HG03175 (cell line): ENCODE results near the gene SLC18B1.
"Not testable (repeated sequence)": the region's sequence is repeated elsewhere in the genome, so short reads cannot be mapped to it uniquely, and the experiment has no call there.

Experiments used
- ATAC-seq: cut with Tn5 transposase; IDR thresholded peaks from one replicate; pipeline ENCODE4 v1.9.1; 2021; ENCODE audit warnings: mild to moderate bottlenecking, moderate library complexity; ENCODE audit not compliant: unreplicated experiment

The SLC18B1 gene

GRCh38 chr6:132800656-132801055, 2.2 kb upstream of the SLC18B1 start:
- no peak for ATAC-seq

GRCh38 chr6:132798869-132799538, 567 bp upstream of the SLC18B1 start:
- peak; percentile 87 for ATAC-seq

- no peak for ATAC-seq
Measured at GRCh38 chr6:132795461-132795860, 3.0 kb downstream of the SLC18B1 start.

- ATAC-seq: no peak
Measured at GRCh38 chr6:132792510-132792909, 5.9 kb downstream of the SLC18B1 start.

- no peak for ATAC-seq
Measured at GRCh38 chr6:132790450-132790849, 8.0 kb downstream of the SLC18B1 start.

GRCh38 chr6:132789396-132789776, 9.1 kb downstream of the SLC18B1 start:
- no peak for ATAC-seq

GRCh38 chr6:132788658-132789395, 9.6 kb downstream of the SLC18B1 start:
- ATAC-seq: no peak

GRCh38 chr6:132785936-132786335, 12.5 kb downstream of the SLC18B1 start:
- ATAC-seq: no peak

GRCh38 chr6:132780770-132781371, 17.6 kb downstream of the SLC18B1 start:
- peak; percentile 84 for ATAC-seq

- not testable (repeated sequence) for ATAC-seq
Measured at GRCh38 chr6:132777881-132778280, 20.6 kb downstream of the SLC18B1 start.

GRCh38 chr6:132768051-132768517, 30.4 kb downstream of the SLC18B1 start:
- peak; percentile 82 for ATAC-seq

GRCh38 chr6:132765560-132765959, 32.9 kb downstream of the SLC18B1 start:
- ATAC-seq: no peak

- ATAC-seq: no peak
Measured at GRCh38 chr6:132764370-132764769, 34.1 kb downstream of the SLC18B1 start.

- peak; percentile 93 for ATAC-seq
Measured at GRCh38 chr6:132763269-132763668, 35.2 kb downstream of the SLC18B1 start.

- ATAC-seq: peak; percentile 21
Measured at GRCh38 chr6:132760256-132760655, 38.2 kb downstream of the SLC18B1 start.

- no peak for ATAC-seq
Measured at GRCh38 chr6:132758689-132759088, 39.7 kb downstream of the SLC18B1 start.

- no peak for ATAC-seq
Measured at GRCh38 chr6:132752255-132752654, 46.2 kb downstream of the SLC18B1 start.

GRCh38 chr6:132751828-132752227, 46.6 kb downstream of the SLC18B1 start:
- ATAC-seq: no peak

GRCh38 chr6:132751306-132751705, 47.1 kb downstream of the SLC18B1 start:
- ATAC-seq: peak; percentile 50

GRCh38 chr6:132750455-132751248, 47.8 kb downstream of the SLC18B1 start:
- peak; percentile 87 for ATAC-seq

- ATAC-seq: no peak
Measured at GRCh38 chr6:132749111-132749510, 49.3 kb downstream of the SLC18B1 start.
